ENCODE data around the gene KDM4F. TPM values are rescaled to one million over a fixed set of nuclear protein-coding genes. Genes with fewer than 3 reads are reported as not detected.

Gene KDM4F
- total RNA-seq, 1 experiment from 2014 or later, result not detected

DNA sequence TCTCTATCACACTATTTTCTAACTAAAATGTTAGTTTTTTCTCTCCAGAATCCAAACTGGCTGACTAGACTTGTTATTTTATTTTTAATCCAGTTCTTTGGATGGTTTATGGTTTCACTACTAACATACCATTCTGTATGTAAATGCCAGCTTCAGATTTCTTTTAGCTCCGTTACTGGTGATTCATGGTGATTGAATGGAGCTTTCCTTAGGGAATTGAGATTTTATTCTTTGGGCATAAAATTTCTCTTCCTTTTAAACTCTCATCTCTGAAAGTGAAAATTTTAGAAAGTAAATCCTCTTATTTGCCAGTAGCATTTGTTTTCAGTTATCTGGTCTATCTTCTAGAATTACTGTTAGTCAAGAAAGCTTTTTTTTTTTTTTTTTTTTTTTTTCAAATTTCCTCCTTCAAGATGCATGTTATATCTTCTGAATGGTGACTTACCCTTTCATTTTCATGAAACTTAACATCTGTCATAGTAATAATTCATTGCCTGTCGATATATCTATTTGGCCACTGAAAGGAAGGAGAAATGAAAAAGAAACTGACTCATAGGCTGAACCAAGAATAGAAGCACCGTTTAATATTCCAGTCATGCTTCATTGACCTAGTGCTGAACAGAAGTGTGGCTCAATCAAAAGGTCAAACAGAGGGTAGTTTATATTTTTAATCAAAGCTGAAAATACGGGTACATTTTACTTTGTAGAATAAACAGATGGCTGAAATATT, 46.8 kb downstream of the KDM4F start (continued):
- TF ChIP-seq, protein P1, sequence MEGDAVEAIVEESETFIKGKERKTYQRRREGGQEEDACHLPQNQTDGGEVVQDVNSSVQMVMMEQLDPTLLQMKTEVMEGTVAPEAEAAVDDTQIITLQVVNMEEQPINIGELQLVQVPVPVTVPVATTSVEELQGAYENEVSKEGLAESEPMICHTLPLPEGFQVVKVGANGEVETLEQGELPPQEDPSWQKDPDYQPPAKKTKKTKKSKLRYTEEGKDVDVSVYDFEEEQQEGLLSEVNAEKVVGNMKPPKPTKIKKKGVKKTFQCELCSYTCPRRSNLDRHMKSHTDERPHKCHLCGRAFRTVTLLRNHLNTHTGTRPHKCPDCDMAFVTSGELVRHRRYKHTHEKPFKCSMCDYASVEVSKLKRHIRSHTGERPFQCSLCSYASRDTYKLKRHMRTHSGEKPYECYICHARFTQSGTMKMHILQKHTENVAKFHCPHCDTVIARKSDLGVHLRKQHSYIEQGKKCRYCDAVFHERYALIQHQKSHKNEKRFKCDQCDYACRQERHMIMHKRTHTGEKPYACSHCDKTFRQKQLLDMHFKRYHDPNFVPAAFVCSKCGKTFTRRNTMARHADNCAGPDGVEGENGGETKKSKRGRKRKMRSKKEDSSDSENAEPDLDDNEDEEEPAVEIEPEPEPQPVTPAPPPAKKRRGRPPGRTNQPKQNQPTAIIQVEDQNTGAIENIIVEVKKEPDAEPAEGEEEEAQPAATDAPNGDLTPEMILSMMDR (IDR thresholded peaks at IDR 0.05 in 2 of 3, conservative IDR thresholded peaks at IDR 0.05 in 1 of 3; ENCODE audit: borderline replicate concordance in 1 of 3, insufficient read depth in 1 of 3, low read depth in 2 of 3, low read length in 2 of 3), result no peak
- TF ChIP-seq YY1 (IDR thresholded peaks at IDR 0.05; ENCODE audit: extremely low read depth, insufficient replicate concordance, low read depth, low read length), result no peak
- 0 out of 2 replicates have a peak, but pooled peaks have one; percentile 30 for TF ChIP-seq SRF (IDR thresholded peaks at IDR 0.05; ENCODE audit: low read depth)

DNA sequence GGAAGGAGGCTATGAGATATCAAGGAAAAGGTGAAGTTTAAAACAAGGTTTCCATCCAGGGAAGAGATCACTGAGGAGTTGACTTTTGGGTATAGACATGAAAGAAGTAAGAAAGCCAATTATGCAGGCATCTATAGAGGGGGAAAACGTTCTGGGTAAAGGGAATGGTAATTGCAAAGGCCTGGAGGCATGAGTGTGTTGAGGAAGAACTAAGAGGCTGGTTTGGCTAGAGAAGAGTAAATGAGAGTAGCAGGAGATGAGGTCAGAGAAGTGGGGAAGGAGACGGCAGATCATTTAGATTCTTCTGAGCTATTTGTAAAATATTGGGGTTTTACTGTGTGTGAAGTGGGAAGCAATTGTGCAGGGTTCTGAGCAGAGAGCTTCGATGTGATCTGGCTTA, 48.0 kb downstream of the KDM4F start:
- Histone ChIP-seq H3K27me3 (ENCODE audit: insufficient read depth, low read length) (no peaks in the 10 kb centered on the region), H3K27ac (ENCODE audit: low read depth, low read length) (no peak overlapping the region), H3K9me3 (ENCODE audit: control insufficient read depth in 1 of 2, insufficient read depth in 1 of 2, low read depth in 1 of 2, low read length in 2 of 2) (no peaks in the 10 kb centered on the region), H2AFZ (ENCODE audit: low read depth, low read length, poor library complexity, severe bottlenecking) (no peak overlapping the region), H3K9ac (ENCODE audit: low read length) (no peak overlapping the region), H3K79me2 (ENCODE audit: insufficient read depth, low read length) (peaks cover 47% of the 10 kb centered on the region; the same call in 1 of the 2 replicates), H4K20me1 (ENCODE audit: insufficient read depth) (no peaks in the 10 kb centered on the region), H3K4me3 (replicated peaks in 1 of 2; ENCODE audit: low read depth in 1 of 2, low read length in 2 of 2) (no peak overlapping the region), H3K4me2 (ENCODE audit: low read length) (no peak overlapping the region), H3K4me1 (ENCODE audit: control insufficient read depth in 1 of 2, insufficient read depth in 2 of 2, low read length in 2 of 2) (peaks cover 34 to 44% of the 10 kb centered on the region in 2 experiments), H3K9me2 (ENCODE audit: insufficient read depth) (no peaks in the 10 kb centered on the region), H3K36me3 (ENCODE audit: control insufficient read depth in 1 of 2, insufficient read depth in 2 of 2, low read length in 2 of 2) (no peaks in the 10 kb centered on the region)
- intact Hi-C loops (cut with micrococcal nuclease), result no loop called here
- ATAC-seq, result no peak
- RAD21 ChIA-PET (ENCODE audit: low non-redundant PET in 1 of 2, low total read pairs in 2 of 2, uncharacterized antibody in 2 of 2, unreplicated experiment in 2 of 2), result no interaction called here
- DNase-seq (ENCODE audit: low read depth, low spot score), result no peak
- no peak for TF ChIP-seq RAD21 (IDR thresholded peaks at IDR 0.05; ENCODE audit: low read depth)
- TF ChIP-seq TCF7L2 (IDR thresholded peaks at IDR 0.05; ENCODE audit: borderline replicate concordance, extremely low read depth, insufficient read depth, insufficient read length), result no peak
- no peak for TF ChIP-seq EGR1 (IDR thresholded peaks at IDR 0.05; ENCODE audit: low read depth)
- no peak for TF ChIP-seq FOSL1 (IDR thresholded peaks at IDR 0.05; ENCODE audit: low read depth)
- TF ChIP-seq SIN3A (IDR thresholded peaks at IDR 0.05; ENCODE audit: low read depth), result no peak
- TF ChIP-seq EZH2 (IDR thresholded peaks at IDR 0.05), result no peak
- TF ChIP-seq SRF (IDR thresholded peaks at IDR 0.05; ENCODE audit: low read depth), result no peak
- TF ChIP-seq, protein P1 (IDR thresholded peaks at IDR 0.05 in 2 of 3, conservative IDR thresholded peaks at IDR 0.05 in 1 of 3; ENCODE audit: borderline replicate concordance in 1 of 3, insufficient read depth in 1 of 3, low read depth in 2 of 3, low read length in 2 of 3), result no peak
- no peak for TF ChIP-seq ELF1 (IDR thresholded peaks at IDR 0.05; ENCODE audit: borderline replicate concordance, low read depth)
- TF ChIP-seq, protein P2, sequence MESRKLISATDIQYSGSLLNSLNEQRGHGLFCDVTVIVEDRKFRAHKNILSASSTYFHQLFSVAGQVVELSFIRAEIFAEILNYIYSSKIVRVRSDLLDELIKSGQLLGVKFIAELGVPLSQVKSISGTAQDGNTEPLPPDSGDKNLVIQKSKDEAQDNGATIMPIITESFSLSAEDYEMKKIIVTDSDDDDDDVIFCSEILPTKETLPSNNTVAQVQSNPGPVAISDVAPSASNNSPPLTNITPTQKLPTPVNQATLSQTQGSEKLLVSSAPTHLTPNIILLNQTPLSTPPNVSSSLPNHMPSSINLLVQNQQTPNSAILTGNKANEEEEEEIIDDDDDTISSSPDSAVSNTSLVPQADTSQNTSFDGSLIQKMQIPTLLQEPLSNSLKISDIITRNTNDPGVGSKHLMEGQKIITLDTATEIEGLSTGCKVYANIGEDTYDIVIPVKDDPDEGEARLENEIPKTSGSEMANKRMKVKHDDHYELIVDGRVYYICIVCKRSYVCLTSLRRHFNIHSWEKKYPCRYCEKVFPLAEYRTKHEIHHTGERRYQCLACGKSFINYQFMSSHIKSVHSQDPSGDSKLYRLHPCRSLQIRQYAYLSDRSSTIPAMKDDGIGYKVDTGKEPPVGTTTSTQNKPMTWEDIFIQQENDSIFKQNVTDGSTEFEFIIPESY (IDR thresholded peaks at IDR 0.05; ENCODE audit: extremely low read depth, insufficient replicate concordance, low read length), result no peak
- no peak for TF ChIP-seq POLR2A (IDR thresholded peaks at IDR 0.05; ENCODE audit: borderline replicate concordance, extremely low read depth, insufficient read depth, insufficient read length)
- CTCF ChIA-PET, result no interaction called here
- no TSS peak for BruUV-seq (replicated peaks)
- POLR2A ChIA-PET, result no interaction called here

Data from HCT116 (cell line).